SKM-1 (cell line): ENCODE results near the gene CACNG5.
A peak's percentile ranks its signal among the peaks of the same experiment; 100 is the strongest.
"Not testable (repeated sequence)": the region's sequence is repeated elsewhere in the genome, so short reads cannot be mapped to it uniquely, and the experiment has no call there.

ENCODE experiments used
- DNase-seq: peaks from one replicate; lab custom pipeline; 2025; ENCODE audit not compliant: unreplicated experiment; lab: John Stamatoyannopoulos, UW

CACNG5 gene

DNA sequence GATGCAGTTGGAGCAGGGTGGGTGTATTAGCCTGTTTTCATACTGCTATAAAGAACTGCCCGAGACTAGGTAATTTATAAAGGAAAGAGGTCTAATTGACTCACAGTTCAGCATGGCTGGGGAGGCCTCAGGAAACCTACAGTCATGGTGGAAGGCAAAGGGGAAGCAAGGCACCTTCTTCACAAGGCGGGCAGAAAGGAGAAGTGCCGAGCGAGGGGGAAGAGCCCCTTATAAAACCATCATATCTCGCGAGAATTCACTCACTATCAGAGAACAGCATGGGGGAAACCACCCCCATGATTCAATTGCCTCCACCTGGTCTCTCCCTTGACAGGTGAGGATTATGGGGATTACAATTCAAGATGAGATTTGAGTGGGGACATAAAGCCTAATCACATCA, 68.4 kb downstream of the CACNG5 start:
- not testable (repeated sequence) for DNase-seq

DNA sequence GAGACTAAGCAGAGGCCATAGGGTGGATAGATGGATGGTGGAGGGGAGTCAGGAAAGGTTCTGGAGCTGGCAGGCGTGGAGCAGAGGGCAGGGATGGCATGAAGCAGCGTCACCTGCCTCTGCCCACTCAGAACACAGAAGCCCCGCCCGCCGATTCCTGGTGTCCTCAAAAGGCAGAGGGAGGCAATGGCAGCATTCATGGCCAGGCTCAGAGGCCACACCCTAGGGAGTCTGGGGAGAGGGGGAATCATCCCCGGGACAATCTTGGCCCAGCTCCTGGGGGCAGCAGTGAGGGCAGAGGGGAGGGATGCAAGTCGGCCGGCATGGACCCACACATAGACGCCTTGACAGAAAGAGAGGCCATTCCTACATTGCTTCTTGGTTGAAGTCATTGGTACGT, 68.9 kb downstream of the CACNG5 start:
- DNase-seq = no peak

GRCh38 chr17:66904760-66905624, 70.1 kb downstream of the CACNG5 start:
- DNase-seq = no peak

DNA sequence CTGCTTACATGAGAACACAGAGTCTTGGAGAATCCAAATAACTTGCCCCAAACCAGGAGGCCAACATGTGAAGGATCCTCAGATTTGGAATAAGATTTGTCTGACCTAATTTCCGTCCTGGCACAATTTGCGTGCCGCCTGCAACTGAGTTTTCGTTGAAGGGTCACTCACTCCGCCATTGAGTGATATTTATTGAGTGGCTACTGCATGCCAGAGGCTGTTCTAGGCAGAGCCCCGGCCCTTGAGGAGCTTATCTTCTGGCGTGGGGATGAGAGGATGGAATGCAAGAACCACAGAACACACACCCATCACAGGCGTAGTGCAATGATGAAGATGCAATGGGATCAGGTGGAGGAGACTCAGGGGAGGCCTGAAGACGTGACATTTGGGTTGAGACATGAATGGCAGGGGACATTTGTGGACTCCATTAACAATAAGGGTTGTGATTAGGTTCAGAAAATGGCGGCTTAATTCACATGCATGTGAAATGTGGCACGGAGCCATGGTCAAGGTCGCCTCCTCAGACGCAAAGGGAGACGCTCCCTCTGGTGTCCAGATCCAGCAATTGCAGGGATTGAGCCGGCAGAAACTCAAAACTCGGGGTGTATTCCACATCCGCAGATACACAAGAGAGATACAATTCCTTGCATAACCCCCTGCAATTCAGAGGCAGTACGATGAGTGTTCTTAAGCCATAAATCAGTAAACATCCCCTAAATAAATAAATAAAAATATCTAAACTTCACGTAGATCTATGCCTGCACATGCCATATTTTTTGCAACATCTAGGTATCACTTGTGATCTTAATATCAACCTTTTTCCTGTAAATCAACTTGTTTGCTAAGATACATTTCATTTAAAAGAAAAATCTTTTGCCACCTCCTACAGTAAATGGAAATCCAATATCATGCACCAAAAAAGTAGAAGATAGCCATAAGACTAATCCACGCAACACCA, 71.7 kb downstream of the CACNG5 start:
- DNase-seq = peak; percentile 36

GRCh38 chr17:66909804-66910373, 75.0 kb downstream of the CACNG5 start:
- DNase-seq = no peak

GRCh38 chr17:66910651-66911285, 75.9 kb downstream of the CACNG5 start:
- no peak for DNase-seq

- no peak for DNase-seq
Observed at GRCh38 chr17:66915204-66915611, 80.3 kb downstream of the CACNG5 start.

DNA sequence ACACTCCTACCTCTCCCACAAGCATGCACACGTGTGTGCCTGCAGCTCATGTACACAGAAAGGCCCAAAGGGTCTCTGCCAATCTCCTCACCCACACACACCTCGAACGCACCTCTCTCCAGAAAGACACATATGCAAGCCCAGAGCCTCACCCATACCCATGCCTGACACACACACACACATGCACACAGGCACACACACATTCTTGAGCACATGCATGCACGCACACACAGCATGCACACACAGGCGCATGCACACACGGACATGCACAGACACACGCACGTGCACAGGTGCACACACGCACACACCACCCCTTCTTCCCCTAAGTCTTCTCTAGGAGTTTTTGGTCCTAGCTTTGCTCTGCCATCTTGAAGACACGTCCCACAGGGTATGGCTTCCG, 80.9 kb downstream of the CACNG5 start:
- no peak for DNase-seq

- no peak for DNase-seq
Observed at GRCh38 chr17:66916946-66917345, 82.0 kb downstream of the CACNG5 start.

- DNase-seq = no peak
Observed at GRCh38 chr17:66918896-66919295, 84.0 kb downstream of the CACNG5 start.

DNA sequence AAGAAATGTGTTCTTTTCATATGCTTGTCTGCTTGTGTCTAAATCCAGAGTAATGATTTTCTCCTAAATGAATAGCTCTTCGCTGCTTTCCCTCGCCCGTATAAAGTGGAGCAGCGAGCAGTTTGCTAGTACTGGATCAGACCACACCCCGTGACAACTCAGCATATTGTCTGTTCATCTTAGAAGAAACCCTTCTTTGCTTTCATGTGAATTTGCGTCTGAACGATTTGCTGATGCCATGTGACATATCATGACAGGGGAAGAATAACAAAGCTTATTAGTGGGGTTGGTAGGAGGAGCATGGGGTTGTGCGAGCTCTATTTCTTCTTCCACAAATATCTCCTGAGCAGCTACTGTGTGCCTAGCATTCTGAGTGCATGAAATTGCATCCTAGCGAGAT, 85.5 kb downstream of the CACNG5 start:
- no peak for DNase-seq

DNA sequence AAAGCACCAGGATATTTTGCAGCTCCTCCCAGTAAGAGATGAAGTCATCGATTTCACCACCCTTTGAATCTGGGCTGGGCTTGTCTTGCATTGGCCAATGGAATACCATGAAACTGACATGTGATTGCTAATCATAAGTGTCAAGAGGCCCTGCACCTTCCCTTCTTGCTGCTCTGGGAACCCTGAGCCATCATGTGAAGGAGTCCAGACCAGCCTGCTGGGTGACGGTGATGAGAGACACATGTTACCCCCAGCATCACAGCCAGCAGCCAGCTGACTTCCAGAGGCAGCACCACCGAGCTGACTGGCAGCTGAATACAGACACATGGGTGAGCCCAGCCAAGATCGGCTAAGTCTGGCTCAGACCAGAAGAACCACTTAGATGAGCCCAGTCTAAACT, 86.0 kb downstream of the CACNG5 start:
- no peak for DNase-seq

DNA sequence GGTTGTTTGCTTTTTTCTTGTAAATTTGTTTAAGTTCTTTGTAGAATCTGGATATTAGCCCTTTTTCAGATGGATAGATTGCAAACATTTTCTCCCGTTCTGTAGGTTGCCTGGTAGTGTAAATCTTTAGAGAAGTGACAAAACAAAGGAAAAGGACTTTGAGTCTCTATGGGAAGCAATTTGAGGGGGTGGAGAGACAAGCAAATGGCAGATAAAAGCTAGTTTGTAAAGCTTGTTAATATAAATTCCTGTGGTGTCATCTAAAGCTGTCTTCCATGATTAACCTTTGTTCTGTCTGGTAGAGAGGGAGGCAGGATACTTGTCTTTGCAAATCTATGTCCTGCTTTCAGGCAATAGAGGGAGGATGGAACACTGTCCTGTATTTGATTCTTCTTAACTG, 89.0 kb downstream of the CACNG5 start:
- no peak for DNase-seq

DNA sequence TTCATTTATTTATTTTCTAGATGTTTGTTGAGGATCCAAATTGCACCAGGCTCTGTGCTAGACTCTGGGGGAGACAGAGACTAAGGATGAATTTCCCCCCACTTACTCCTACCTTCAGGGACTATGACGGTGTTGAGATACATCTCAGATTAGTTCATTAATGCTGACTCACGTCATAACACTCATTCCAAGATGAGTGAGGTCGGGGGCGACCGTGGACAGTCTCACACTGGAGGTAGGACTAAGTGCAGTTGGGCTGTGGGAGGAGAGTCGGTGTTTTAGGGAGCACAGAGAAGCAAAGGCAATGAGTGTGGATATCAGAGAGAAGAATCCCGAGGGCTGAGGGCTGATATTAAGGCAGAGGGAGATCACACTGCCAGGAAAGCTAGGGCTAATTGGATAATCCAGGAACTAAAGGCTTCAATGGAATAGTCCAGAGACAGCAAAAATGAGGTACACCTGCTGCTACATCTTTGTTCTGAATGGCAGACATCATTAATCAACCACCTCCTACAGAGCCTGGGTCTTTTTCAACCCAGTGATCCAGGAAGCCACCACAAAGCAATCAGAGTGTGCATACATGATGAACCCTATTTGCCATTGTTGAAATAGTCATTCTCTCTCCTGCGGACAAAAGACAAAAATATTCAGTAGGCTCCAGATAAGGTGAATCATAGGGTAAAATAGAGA, 91.0 kb downstream of the CACNG5 start:
- no peak for DNase-seq

DNA sequence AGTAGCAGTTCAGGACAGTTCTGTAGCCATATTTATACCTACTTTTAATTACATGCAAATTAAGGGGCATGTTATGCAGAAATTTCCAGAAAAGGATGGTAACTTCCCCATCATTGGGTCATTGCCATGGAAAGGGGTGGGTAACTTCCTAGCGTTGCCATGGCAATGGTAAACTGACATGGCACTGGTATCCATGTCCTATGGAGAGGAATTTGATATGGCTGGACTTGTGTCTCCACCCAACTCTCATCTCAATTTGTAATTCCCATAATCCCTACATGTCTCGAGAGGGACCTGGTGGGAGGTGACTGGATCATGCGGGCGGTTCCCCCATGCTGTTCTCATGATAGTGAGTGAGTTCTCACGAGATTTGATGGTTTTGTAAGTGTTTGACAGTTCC, 94.0 kb downstream of the CACNG5 start:
- DNase-seq = no peak

GRCh38 chr17:66929591-66929990, 94.7 kb downstream of the CACNG5 start:
- DNase-seq = no peak

DNA sequence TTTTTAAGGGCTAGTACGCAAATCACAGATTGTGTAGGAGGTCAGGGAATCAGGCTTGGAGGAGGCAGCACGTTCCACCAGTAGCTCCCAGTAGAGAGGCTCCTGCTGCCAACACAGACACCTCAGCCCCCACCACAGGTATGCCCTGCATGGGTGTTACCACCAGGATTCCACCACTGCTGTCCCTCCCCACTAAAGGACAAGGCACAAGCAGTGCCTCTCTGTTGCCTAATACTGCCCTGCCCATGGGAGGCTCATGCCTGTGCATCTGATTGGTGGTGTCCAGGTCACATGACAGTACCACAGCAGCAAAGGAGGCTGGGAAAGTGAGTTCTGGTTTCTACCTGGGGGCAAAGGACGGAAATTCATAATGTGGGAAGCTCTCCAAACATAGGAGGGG, 96.0 kb downstream of the CACNG5 start:
- DNase-seq = no peak

GRCh38 chr17:66932311-66932710, 97.4 kb downstream of the CACNG5 start:
- DNase-seq = no peak

DNA sequence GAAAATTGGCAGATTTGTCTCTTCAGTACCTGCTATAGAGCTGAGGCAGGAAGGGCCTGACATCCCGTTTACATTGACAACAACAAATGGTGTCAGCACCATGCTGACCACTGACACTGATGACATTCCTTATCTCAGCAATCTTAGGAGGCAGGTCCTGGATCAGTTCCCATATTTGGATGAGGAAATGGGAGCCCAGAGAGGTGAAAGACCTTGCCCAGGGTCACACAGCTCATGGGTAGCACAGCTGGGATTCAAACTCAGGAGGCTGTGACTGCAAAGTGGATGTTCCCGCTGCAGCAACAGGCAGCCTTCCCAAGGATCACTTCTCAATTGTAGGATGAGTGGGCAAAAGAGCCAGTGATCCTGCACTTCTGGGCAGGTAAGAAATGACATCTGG, 99.1 kb downstream of the CACNG5 start:
- DNase-seq = no peak
